HCT116 (cell line): ENCODE results near the gene RAPGEF2. TPM values are rescaled to one million over a fixed set of nuclear protein-coding genes. Genes with fewer than 3 reads are reported as not detected.
"Not testable (repeated sequence)": the region's sequence is repeated elsewhere in the genome, so short reads cannot be mapped to it uniquely, and the experiment has no call there.

Experiments used
- ATAC-seq: fragments of 200-7000 bp; cut with Tn5 transposase; 2 replicates; pipeline ENCODE4 v1.9.1; 2020; ENCODE audit warnings: mild to moderate bottlenecking, moderate library complexity
- BruUV-seq: library from RNA; stranded (reverse); fragments of 400-500 nt; replicated peaks from 2 replicates; lab custom pipeline; 2021; lab: Mats Ljungman, UMichigan
- CTCF ChIA-PET: fragments of 300-600 bp; sonication (Branson Sonifier 250); formaldehyde crosslinking; loops from one replicate; lab custom pipeline; 2021; ENCODE audit warnings: antibody characterized with exemption; lab: Charles Lee
- POLR2A ChIA-PET: fragments of 300-600, 350-600 bp; sonication (Branson Sonifier 250); formaldehyde crosslinking; loops from one replicate; lab custom pipeline; 2021; ENCODE audit warnings: antibody characterized with exemption; lab: Charles Lee
- RAD21 ChIA-PET, 2 experiments: fragments of 300-600 bp; sonication (Branson Sonifier 250); formaldehyde crosslinking; loops; one replicate each; lab custom pipeline; 2023; ENCODE audit warnings: low total read pairs in 2 of 2; ENCODE audit not compliant: uncharacterized antibody in 2 of 2, unreplicated experiment in 2 of 2, low non-redundant PET in 1 of 2; lab: Charles Lee
- DNase-seq: peaks from one replicate; pipeline ENCODE4 v3.0.0-alpha.2; 2010; ENCODE audit warnings: low read depth, low spot score
- H2AFZ ChIP-seq: fragments of 200-600 bp; shearing (Covaris generic), sonication (generic); 2 replicates; pipeline ENCODE4 v1.6.1; 2017; ENCODE audit warnings: low read depth, mixed run types, mixed read lengths, antibody characterized with exemption, low read length; ENCODE audit not compliant: poor library complexity, severe bottlenecking
- H3K27ac ChIP-seq: 2 replicates; pipeline ENCODE4 v1.5.1; 2012; ENCODE audit warnings: low read depth, low read length
- H3K27me3 ChIP-seq: fragments of 200-600 bp; sonication (generic); 2 replicates; pipeline ENCODE4 v1.6.1; 2016; ENCODE audit warnings: mixed run types, low read length, mixed read lengths; ENCODE audit not compliant: insufficient read depth
- H3K36me3 ChIP-seq, 2 experiments: fragments of 200-500 bp in 1 of 2; fragments of 200-600 bp in 1 of 2; sonication (Bioruptor generic) in 1 of 2; sonication (generic) in 1 of 2; 2 replicates each; pipeline versions ENCODE4 v1.5.1 to v1.6.1; 2014 to 2016; ENCODE audit warnings: low read length in 2 of 2, inconsistent platforms in 1 of 2, mixed read lengths in 1 of 2, mixed run types in 1 of 2; ENCODE audit not compliant: insufficient read depth in 2 of 2, control insufficient read depth in 1 of 2
- H3K4me1 ChIP-seq, 2 experiments: fragments of 200-600 bp in 1 of 2; sonication (generic) in 1 of 2; 2 replicates each; pipeline versions ENCODE4 v1.5.1 to v1.6.1; 2012 to 2017; ENCODE audit warnings: low read length in 2 of 2, inconsistent platforms in 1 of 2, mild to moderate bottlenecking in 1 of 2, mixed read lengths in 1 of 2, mixed run types in 1 of 2, moderate library complexity in 1 of 2; ENCODE audit not compliant: insufficient read depth in 2 of 2, control insufficient read depth in 1 of 2
- H3K4me2 ChIP-seq: fragments of 200-600 bp; sonication (generic); 2 replicates; pipeline ENCODE4 v1.6.1; 2017; ENCODE audit warnings: mixed run types, low read length, mixed read lengths
- H3K4me3 ChIP-seq, 2 experiments: fragments of 200-600 bp in 1 of 2; sonication (generic) in 1 of 2; replicated peaks in 1 of 2; 2 replicates each; pipeline ENCODE4 v1.5.1; 2011 to 2016; ENCODE audit warnings: low read length in 2 of 2, control low read depth in 1 of 2, low read depth in 1 of 2, mild to moderate bottlenecking in 1 of 2, mixed read lengths in 1 of 2, mixed run types in 1 of 2
- H3K79me2 ChIP-seq: fragments of 200-600 bp; sonication (generic); 2 replicates; pipeline ENCODE4 v1.6.1; 2017; ENCODE audit warnings: mild to moderate bottlenecking, mixed run types, low read length, moderate library complexity, mixed read lengths; ENCODE audit not compliant: insufficient read depth
- H3K9ac ChIP-seq: fragments of 200-600 bp; sonication (generic); 2 replicates; pipeline ENCODE4 v1.6.1; 2016; ENCODE audit warnings: low read length, mixed read lengths
- H3K9me2 ChIP-seq: fragments of 200-600 bp; sonication (generic), shearing (Covaris generic); 2 replicates; pipeline ENCODE4 v1.6.1; 2017; ENCODE audit warnings: mixed run types, mild to moderate bottlenecking, moderate library complexity; ENCODE audit not compliant: insufficient read depth
- H3K9me3 ChIP-seq, 2 experiments: fragments of 200-500 bp in 1 of 2; fragments of 200-600 bp in 1 of 2; sonication (Bioruptor generic) in 1 of 2; sonication (generic) in 1 of 2; 2 replicates each; pipeline ENCODE4 v1.6.1; 2014 to 2017; ENCODE audit warnings: low read length in 2 of 2, mixed read lengths in 2 of 2, inconsistent platforms in 1 of 2, low read depth in 1 of 2, mild to moderate bottlenecking in 1 of 2, mixed run types in 1 of 2, moderate library complexity in 1 of 2; ENCODE audit not compliant: control insufficient read depth in 1 of 2, insufficient read depth in 1 of 2
- H4K20me1 ChIP-seq: fragments of 200-600 bp; sonication (generic), shearing (Covaris generic); 2 replicates; pipeline ENCODE4 v1.6.1; 2017; ENCODE audit warnings: mixed run types, mild to moderate bottlenecking, moderate library complexity; ENCODE audit not compliant: insufficient read depth
- CEBPB ChIP-seq: IDR thresholded peaks from 2 replicates; pipeline ENCODE4 v1.6.1; 2012; ENCODE audit warnings: low read depth
- EGR1 ChIP-seq: IDR thresholded peaks from 2 replicates; pipeline ENCODE4 v1.6.1; 2012; ENCODE audit warnings: low read depth
- JUND ChIP-seq: IDR thresholded peaks from 2 replicates; pipeline ENCODE4 v1.6.1; 2012
- POLR2AphosphoS5 ChIP-seq: IDR thresholded peaks from 2 replicates; pipeline ENCODE4 v1.6.1; 2011; ENCODE audit warnings: mild to moderate bottlenecking, low read depth, low read length, moderate library complexity
- SIN3A ChIP-seq: IDR thresholded peaks from 2 replicates; pipeline ENCODE4 v1.6.1; 2012; ENCODE audit warnings: low read depth
- SRF ChIP-seq: IDR thresholded peaks from 2 replicates; pipeline ENCODE4 v1.6.1; 2012; ENCODE audit warnings: low read depth
- ZNF274 ChIP-seq: fragments of 200-500 bp; sonication (Bioruptor generic); IDR thresholded peaks from 2 replicates; pipeline ENCODE4 v1.6.1; 2014; ENCODE audit warnings: mild to moderate bottlenecking, low read depth, low read length, inconsistent platforms
- intact Hi-C: fragments of 100-400 bp; cut with micrococcal nuclease; formaldehyde crosslinking; loops from 2 replicates; pipeline ENCODE4 v1.10.0; 2022
- total RNA-seq: library from RNA; stranded (reverse); gene quantifications from one replicate; pipeline ENCODE4 v1.2.1, GENCODE V29; 2021; ENCODE audit not compliant: unreplicated experiment
- TF ChIP-seq, protein P1 (sequence below): IDR thresholded peaks from 2 replicates; pipeline ENCODE4 v1.6.1; 2011; ENCODE audit warnings: mild to moderate bottlenecking, low read length, moderate library complexity; ENCODE audit not compliant: insufficient replicate concordance; ENCODE audit errors: extremely low read depth
- TF ChIP-seq, protein P2 (sequence below): IDR thresholded peaks from 2 replicates; pipeline ENCODE4 v1.6.1; 2012

Gene RAPGEF2
- total RNA-seq, 1 experiment from 2014 or later = 21.2 TPM

DNA sequence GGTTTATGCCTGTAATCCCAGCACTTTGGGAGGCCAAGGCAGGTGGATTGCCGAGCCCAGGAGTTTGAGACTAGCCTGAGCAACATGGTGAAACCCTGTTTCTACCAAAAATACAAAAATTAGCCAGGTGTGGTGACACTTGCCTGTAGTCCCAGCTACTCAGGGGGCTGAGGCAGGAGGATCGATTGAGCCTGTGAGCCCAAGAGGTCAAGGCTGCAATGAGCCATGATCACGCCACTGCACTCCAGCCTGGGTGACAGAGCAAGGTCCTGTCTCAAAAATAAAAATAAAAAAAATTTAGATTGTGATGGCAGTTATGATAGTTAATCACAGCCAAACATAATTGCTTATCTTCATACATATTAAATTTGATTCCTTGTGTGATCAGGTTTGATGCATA, 58.6 kb downstream of the RAPGEF2 start:
- RAD21 ChIA-PET, CTCF ChIA-PET, H3K79me2 ChIP-seq, intact Hi-C loops, POLR2A ChIA-PET, H3K27me3 ChIP-seq, H2AFZ ChIP-seq, H4K20me1 ChIP-seq, H3K36me3 ChIP-seq, DNase-seq, BruUV-seq, H3K4me2 ChIP-seq, H3K9ac ChIP-seq, H3K9me2 ChIP-seq, H3K27ac ChIP-seq, ATAC-seq, H3K4me3 ChIP-seq, H3K9me3 ChIP-seq, H3K4me1 ChIP-seq: not testable (repeated sequence)

DNA sequence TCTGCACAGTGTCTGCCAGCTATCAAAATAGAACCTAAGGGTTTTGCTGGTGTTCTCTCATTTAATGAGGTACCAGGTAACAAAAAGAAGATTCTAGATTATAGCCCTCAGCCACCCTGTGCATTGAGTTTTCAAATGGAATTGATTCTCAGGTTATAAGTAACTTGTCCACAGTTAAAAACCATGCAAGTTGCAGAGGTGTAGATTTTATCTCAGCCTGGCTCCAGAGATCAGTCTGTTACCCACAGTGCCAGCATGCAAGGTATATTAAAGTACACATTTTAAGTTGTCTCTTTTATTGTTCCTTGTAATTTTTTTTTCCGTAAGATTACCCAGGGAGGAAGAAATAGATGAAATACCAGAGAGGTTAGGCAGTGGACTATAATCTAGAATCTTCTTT, 59.7 kb downstream of the RAPGEF2 start:
- no peaks in the 10 kb centered on the region for H4K20me1 ChIP-seq
- CTCF ChIA-PET = interaction anchor here (0.6 kb wide), 1 partner anchor 166 kb away, joined by 3 read pairs; no protein-coding TSS in a partner anchor

DNA sequence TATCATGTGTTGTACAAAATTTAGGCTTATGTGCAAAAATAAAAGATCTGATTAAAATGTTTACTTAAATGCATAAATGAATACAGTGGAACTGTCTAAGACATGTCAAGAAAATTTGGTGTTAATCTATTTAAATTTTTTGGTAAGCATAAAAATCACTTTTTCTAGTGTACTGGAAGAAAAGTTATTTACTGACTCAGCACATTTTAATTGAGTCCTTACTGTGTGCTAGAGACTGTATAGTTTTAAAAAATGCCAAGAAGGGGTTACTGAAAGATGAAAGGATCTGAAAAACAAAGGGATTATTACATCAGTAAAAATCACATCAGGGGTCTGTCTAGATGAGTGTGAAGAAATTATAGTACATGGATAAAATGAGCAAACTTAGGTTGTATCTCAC, 60.6 kb downstream of the RAPGEF2 start:
- intact Hi-C loops = no loop called here
- Histone ChIP-seq H3K9ac (no peak overlapping the region), H3K27ac (no peak overlapping the region), H3K4me2 (no peak overlapping the region), H3K4me3 (no peak overlapping the region), H2AFZ (no peak overlapping the region), H4K20me1 (no peaks in the 10 kb centered on the region), H3K27me3 (no peaks in the 10 kb centered on the region), H3K36me3 (no peaks in the 10 kb centered on the region), H3K9me3 (no peaks in the 10 kb centered on the region), H3K4me1 (no peaks in the 10 kb centered on the region), H3K79me2 (peaks cover 3% of the 10 kb centered on the region; the same call in 1 of the 2 replicates), H3K9me2 (no peaks in the 10 kb centered on the region)
- ATAC-seq = no peak
- no TSS peak for BruUV-seq
- CTCF ChIA-PET = interaction anchor here (0.7 kb wide), 1 partner anchor 12 kb away, joined by 3 read pairs; no protein-coding TSS in a partner anchor
- RAD21 ChIA-PET = no interaction called here
- no peak for DNase-seq
- POLR2A ChIA-PET = no interaction called here
- TF ChIP-seq POLR2AphosphoS5 = no peak
- no peak for TF ChIP-seq SRF
- TF ChIP-seq, protein P1, sequence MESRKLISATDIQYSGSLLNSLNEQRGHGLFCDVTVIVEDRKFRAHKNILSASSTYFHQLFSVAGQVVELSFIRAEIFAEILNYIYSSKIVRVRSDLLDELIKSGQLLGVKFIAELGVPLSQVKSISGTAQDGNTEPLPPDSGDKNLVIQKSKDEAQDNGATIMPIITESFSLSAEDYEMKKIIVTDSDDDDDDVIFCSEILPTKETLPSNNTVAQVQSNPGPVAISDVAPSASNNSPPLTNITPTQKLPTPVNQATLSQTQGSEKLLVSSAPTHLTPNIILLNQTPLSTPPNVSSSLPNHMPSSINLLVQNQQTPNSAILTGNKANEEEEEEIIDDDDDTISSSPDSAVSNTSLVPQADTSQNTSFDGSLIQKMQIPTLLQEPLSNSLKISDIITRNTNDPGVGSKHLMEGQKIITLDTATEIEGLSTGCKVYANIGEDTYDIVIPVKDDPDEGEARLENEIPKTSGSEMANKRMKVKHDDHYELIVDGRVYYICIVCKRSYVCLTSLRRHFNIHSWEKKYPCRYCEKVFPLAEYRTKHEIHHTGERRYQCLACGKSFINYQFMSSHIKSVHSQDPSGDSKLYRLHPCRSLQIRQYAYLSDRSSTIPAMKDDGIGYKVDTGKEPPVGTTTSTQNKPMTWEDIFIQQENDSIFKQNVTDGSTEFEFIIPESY = no peak
- TF ChIP-seq, protein P2, sequence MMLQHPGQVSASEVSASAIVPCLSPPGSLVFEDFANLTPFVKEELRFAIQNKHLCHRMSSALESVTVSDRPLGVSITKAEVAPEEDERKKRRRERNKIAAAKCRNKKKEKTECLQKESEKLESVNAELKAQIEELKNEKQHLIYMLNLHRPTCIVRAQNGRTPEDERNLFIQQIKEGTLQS = no peak
- no peak for TF ChIP-seq CEBPB

More for the DNA sequence above, 59.7 kb downstream of the RAPGEF2 start:
- Histone ChIP-seq H2AFZ (no peak overlapping the region), H3K9me3 (no peaks in the 10 kb centered on the region), H3K4me3 (no peak overlapping the region), H3K4me2 (no peak overlapping the region), H3K79me2 (peaks cover 3% of the 10 kb centered on the region; the same call in 1 of the 2 replicates), H3K36me3 (no peaks in the 10 kb centered on the region), H3K27ac (no peak overlapping the region), H3K9me2 (no peaks in the 10 kb centered on the region), H3K9ac (no peak overlapping the region), H3K4me1 (no peaks in the 10 kb centered on the region), H3K27me3 (no peaks in the 10 kb centered on the region)
- ATAC-seq (no peak), DNase-seq (no peak)
- no TSS peak for BruUV-seq
- no peak for TF ChIP-seq JUND
- TF ChIP-seq EGR1 = no peak
- no peak for TF ChIP-seq ZNF274
- TF ChIP-seq SIN3A = no peak
- intact Hi-C loops = no loop called here
- RAD21 ChIA-PET = no interaction called here
- POLR2A ChIA-PET = no interaction called here
